GOT3 (cell line): ENCODE measurements around the gene ADGRG1.
"Not testable (repeated sequence)": the region's sequence is repeated elsewhere in the genome, so short reads cannot be mapped to it uniquely, and the experiment has no call there.

Experiments
- DNase-seq: peaks from one replicate; lab custom pipeline; 2025; ENCODE audit warnings: mixed read lengths; lab: John Stamatoyannopoulos, UW

Gene ADGRG1

DNA sequence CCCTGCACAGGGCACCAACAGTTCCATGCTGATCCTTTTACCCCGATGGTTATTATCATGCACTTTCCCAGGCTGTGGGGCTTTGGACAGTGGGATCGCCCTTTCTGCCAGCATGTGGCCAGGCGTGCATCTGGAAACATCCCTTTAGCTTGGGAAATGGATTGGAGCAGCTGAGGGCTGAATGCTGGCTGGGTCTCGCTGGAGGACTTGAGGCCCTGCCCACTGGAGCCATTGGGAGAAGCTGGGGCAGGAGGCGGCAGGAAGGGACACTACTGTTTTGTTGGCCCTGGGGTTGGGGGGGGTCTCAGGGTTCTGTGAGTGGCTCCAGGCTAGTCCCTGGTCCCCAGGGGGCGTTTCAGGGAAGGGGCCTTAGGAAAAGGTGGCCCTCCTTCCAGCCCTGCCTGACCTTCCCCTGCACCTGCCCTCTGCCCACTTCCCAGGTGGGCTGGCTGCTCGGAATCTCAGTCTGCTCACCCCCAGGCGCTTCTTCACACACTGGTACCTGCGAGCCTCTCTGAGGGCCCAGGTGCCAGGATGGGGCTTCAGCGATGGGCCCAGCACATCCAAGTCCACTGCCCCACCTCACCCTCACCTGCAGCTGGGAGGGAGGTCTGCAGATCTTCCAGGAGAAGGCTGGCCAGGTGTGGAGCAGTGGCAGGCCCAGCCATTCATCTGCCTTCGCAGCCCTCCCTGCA is 38.1 kb downstream of the ADGRG1 start:
- DNase-seq, result no peak

- no peak for DNase-seq
Measured at GRCh38 chr16:57667048-57667525, 38.7 kb downstream of the ADGRG1 start.

GRCh38 chr16:57667526-57668262 is 39.3 kb downstream of the ADGRG1 start:
- no peak for DNase-seq

GRCh38 chr16:57668263-57668571 is 39.8 kb downstream of the ADGRG1 start, which contains the start of gene ADGRG3:
ADGRG3 (plus strand) TSS chr16:57668306; CDS start chr16:57668348, 42 bp downstream.
- DNase-seq, result no peak

- DNase-seq, result no peak
Measured at GRCh38 chr16:57668630-57669475, 40.4 kb downstream of the ADGRG1 start.

GRCh38 chr16:57669476-57670162 is 41.2 kb downstream of the ADGRG1 start:
- DNase-seq, result no peak

DNA sequence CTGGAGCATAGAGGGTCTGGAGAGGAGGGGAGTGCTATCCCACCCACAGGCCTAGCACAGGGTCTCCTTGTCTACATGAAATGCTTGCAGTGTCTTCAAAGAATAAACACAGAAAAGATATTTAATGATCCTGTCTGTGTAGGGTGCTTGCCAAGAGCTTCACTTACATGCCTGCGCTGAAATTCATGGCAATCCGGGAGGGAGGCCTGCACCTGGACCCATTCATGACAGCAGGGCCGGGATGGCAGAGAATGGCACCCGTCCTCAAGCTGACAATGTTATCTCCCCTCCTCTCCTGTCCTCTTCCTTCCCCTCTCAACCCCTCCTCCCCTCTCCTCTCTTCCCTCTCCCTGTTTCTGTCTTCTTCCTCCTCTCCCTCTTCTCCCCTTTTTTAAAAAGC is 41.8 kb downstream of the ADGRG1 start:
- DNase-seq, result no peak

DNA sequence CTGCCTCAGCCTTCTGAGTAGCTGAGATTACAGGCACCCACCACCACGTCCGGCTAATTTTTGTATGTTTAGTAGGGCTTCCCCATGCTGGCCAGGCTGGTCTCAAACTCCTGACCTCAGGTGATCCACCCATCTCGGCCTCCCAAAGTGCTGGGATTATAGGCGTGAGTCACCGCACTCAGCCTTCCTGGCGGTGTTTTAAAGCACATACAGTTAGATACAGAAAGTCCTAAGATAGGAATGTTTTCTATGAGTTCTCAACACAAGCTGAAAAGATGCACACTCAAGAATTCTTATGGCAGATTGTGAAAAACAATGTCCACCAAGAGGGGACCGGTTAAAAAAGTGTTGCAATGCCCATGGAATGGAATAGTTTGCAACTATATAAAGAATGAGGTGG is 43.0 kb downstream of the ADGRG1 start:
- DNase-seq, result not testable (repeated sequence)

- DNase-seq, result no peak
Measured at GRCh38 chr16:57672416-57672815, 44.0 kb downstream of the ADGRG1 start.

- no peak for DNase-seq
Measured at GRCh38 chr16:57672824-57673223, 44.4 kb downstream of the ADGRG1 start.

DNA sequence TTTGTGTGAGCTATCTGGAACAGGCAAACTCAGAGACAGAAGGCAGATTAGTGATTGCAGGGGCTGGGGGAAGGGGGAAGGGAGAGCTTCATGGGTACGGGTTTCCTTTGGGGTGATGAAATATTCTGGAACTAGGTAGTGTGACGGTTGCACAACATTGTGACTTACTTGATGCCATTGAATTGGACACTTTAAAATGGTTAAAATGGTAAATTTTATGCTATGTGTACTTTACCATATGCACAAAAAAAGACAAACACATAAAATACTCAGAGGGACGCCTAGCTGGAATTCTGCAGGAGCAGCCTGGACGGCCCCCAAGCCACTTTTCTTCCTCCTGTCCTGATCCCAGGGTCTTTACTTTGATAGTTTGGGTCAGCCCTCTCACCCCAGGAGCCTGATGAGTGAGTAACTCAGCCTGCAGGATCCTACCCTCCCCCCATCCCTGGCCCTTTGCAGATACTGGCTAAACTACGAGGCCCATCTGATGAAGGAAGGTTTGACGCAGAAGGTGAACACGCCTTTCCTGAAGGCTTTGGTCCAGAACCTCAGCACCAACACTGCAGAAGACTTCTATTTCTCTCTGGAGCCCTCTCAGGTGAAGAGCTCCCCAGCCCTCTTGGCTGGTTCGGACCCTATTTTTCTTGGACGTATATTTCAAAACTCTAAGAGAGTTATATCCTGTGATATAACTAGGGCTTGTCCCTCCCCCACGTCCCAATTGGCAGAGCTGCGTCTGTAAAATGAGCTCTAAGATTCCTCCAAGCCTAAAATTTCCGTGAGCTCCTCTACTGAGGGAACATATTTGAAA is 47.5 kb downstream of the ADGRG1 start:
- no peak for DNase-seq

DNA sequence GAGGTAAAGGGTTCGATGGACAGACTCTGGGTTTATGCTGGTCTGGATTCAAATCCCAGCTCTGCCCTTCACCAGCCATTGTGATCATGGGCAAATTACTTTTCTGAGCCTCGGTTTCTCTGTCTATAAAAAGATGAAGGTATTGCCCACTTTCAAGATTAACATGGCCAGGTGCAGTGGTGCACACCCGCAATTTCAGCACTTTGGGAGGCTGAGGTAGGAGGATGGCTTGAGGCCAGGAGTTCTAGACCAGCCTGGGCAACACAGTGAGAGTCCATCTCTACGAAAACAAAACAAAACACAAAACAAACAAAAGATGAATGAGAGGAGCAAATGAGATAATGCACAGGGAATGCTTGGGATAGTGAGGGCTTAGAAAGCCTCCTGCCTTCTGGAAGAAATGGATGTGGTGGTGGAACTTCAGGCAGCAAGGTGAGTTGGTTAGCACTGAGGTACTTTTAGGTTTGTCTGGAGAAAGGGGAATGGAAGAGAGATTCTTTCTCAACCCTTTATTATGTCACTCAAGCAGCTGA is 48.2 kb downstream of the ADGRG1 start:
- no peak for DNase-seq

DNA sequence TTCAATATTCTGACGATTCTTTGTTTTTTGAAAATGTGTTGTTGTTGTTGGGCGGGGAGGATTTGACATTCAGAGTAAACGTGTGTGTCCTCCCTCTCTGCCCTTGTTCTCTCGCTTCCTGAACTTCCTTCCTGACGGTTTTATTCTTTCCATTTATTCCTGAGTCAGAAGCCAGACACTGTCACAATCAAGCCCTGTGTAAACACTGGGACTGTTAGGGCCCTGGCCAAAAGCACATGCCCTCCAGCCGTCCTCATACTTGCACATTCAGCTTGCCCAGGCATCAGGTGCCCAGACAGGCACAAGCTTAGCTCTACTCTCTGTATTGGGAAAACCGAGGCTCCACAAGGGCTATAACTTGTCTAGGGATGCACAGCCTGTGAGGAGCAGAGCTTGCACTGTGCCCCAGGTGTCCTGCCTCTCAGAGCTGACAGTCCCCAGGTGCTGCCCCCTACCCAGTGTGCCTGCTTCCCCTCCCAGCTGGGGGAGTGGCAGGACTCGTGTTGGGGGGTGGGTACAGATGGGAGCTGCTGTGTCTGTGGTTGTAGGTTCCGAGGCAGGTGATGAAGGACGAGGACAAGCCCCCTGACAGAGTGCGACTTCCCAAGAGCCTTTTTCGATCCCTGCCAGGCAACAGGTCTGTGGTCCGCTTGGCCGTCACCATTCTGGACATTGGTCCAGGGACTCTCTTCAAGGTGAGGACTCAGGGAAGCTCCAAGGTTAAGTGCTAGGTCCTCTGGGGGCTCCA is 49.4 kb downstream of the ADGRG1 start:
- DNase-seq, result no peak

DNA sequence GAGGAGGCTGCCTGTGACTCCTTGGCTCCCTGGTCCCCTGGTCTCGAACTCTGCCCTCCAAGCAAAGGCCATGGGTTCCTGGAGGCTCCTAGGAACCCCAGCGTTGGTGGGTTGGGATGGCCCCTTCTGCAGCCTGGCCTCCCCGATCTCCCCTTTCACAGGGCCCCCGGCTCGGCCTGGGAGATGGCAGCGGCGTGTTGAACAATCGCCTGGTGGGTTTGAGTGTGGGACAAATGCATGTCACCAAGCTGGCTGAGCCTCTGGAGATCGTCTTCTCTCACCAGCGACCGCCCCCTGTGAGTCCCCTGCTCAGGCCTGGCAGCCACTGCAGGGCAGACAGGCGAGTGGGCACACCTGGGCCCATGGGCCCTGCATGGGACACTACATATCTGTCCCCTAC is 50.6 kb downstream of the ADGRG1 start:
- DNase-seq, result no peak

DNA sequence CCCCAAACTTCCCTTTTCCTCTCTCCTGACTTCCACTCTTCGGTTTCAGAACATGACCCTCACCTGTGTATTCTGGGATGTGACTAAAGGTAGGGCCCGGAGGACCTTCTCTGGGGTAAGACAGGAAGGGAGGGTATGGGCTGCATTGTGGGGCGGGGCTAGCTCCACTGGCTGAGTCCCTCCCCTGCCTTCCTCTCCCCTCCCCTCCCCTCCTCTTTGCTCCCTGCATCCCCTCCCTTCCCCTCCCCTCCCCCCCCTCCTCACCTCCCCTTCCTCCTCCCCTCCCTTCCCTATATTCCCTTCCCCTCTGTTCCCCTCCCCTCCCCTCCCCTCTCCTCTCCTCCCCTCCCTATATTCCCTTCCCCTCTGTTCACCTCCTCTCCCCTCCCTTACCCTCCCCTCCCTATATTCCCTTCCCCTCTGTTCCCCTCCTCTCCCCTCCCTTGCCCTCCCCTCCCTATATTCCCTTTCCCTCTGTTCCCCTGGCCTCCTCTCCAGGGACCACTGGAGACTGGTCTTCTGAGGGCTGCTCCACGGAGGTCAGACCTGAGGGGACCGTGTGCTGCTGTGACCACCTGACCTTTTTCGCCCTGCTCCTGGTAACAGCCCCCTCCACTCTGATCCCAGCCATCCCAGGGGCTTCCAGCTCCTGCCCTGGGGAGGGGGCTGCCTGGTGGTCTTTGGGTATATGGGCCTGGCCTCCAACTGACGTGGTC is 51.5 kb downstream of the ADGRG1 start:
- no peak for DNase-seq

DNA sequence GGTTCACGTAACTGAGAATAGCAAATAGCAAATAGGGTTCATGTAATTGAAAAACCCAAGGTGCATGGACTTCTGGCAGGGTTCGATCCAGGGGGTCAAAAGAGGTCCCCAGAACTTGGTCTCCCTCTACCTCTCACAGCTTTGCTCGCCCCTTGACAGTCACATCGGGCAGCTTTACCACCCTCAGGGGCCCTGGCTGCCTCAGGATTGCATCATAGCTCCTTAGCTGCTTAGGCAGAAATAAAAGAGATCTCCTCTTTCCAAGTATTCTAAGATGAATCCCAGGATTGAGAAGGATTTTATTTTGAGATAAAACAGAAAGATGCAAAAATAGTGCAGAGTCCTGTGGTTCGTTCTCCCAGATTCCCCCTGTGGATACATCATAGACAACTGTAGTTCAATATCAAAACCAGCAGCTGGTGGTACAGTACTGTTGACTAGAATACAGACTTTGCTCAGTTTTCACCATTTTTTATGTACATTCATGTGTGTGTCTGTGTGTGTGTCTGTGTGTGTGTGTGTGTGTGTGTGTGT is 52.5 kb downstream of the ADGRG1 start:
- DNase-seq, result no peak

GRCh38 chr16:57681950-57682728 is 53.7 kb downstream of the ADGRG1 start:
- no peak for DNase-seq
